K562 (cell line): ENCODE measurements around the gene DST. TPM values are rescaled to one million over a fixed set of nuclear protein-coding genes. Genes with fewer than 3 reads are reported as not detected.

Experiments
- ATAC-seq: fragments of 200-7000 bp; cut with Tn5 transposase; 3 replicates; pipeline ENCODE4 v1.9.1; 2020; ENCODE audit warnings: moderate library complexity
- BruUV-seq: library from RNA; stranded (reverse); fragments of 400-500 nt; replicated peaks from 2 replicates; lab custom pipeline; 2021; lab: Mats Ljungman, UMichigan
- CTCF ChIA-PET: fragments of 300-600 bp; formaldehyde crosslinking; extraction: SDS; loops from one replicate; lab custom pipeline; 2021; ENCODE audit warnings: low intra/inter-chr PET ratio; lab: Yijun Ruan, JAX
- POLR2A ChIA-PET: fragments of 300-600, 350-650 bp; sonication (Branson Sonifier 250); formaldehyde crosslinking; extraction: SDS; loops from one replicate; lab custom pipeline; 2021; ENCODE audit warnings: antibody characterized with exemption, inconsistent platforms; lab: Yijun Ruan, JAX
- DNase-seq, 4 experiments: peaks; one replicate each; pipeline versions ENCODE4 v3.0.0 to v3.0.0-alpha.2; 2011 to 2018; ENCODE audit warnings: low spot score in 3 of 4, mixed read lengths in 3 of 4; ENCODE audit errors: extremely low read depth in 1 of 4
- FAIRE-seq: peaks from 2 replicates; lab custom pipeline; 2011; peaks lifted over from hg19 to GRCh38; lab: Jason Lieb, UNC
- H2AFZ ChIP-seq: 2 replicates; pipeline ENCODE4 v1.6.0; 2011; ENCODE audit warnings: low read depth, low read length, control low read depth, inconsistent platforms
- H3K27ac ChIP-seq: fragments of 200-600 bp; 3 replicates; pipeline ENCODE4 v1.8.0; 2011; ENCODE audit warnings: low read depth, mild to moderate bottlenecking, control low read depth, inconsistent platforms, low read length, moderate library complexity, mixed read lengths; ENCODE audit errors: extremely low read depth
- H3K27me3 ChIP-seq, 2 experiments: fragments of 300-600 bp in 1 of 2; 2 replicates in 1 of 2; 3 replicates in 1 of 2; pipeline versions ENCODE4 v1.6.0 to v1.8.0; 2011; ENCODE audit warnings: inconsistent platforms in 2 of 2, low read length in 2 of 2, mild to moderate bottlenecking in 1 of 2, mixed read lengths in 1 of 2, moderate library complexity in 1 of 2; ENCODE audit not compliant: control insufficient read depth in 2 of 2, insufficient read depth in 2 of 2
- H3K36me3 ChIP-seq: fragments of 300-600 bp; 3 replicates; pipeline ENCODE4 v1.8.0; 2011; ENCODE audit warnings: mild to moderate bottlenecking, low read length, inconsistent platforms; ENCODE audit not compliant: control insufficient read depth, insufficient read depth
- H3K4me1 ChIP-seq, 2 experiments: fragments of 200-600 bp in 1 of 2; replicated peaks in 1 of 2; 2 replicates in 1 of 2; 3 replicates in 1 of 2; pipeline versions ENCODE4 v1.5.1 to v1.8.0; 2011; ENCODE audit warnings: inconsistent platforms in 2 of 2, low read length in 2 of 2, mild to moderate bottlenecking in 1 of 2, mixed read lengths in 1 of 2, moderate library complexity in 1 of 2; ENCODE audit not compliant: control insufficient read depth in 2 of 2, insufficient read depth in 2 of 2
- H3K4me2 ChIP-seq: 2 replicates; pipeline ENCODE4 v1.6.1; 2011; ENCODE audit warnings: low read length, control low read depth, inconsistent platforms, mixed read lengths; ENCODE audit not compliant: insufficient read depth
- H3K4me3 ChIP-seq: fragments of 200-600 bp; sonication (generic), shearing (Covaris generic); 2 replicates; pipeline ENCODE4 v1.5.1; 2016; ENCODE audit warnings: control low read depth, inconsistent platforms
- H3K79me2 ChIP-seq: fragments of 200-600 bp; 3 replicates; pipeline ENCODE4 v1.8.0; 2011; ENCODE audit warnings: low read length, inconsistent platforms; ENCODE audit not compliant: control insufficient read depth, insufficient read depth
- H3K9ac ChIP-seq, 2 experiments: 2 replicates each; pipeline versions ENCODE4 v1.6.0 to v1.6.1; 2011; ENCODE audit warnings: low read depth in 2 of 2, low read length in 2 of 2, control low read depth in 1 of 2, inconsistent platforms in 1 of 2, mild to moderate bottlenecking in 1 of 2, mixed read lengths in 1 of 2; ENCODE audit not compliant: insufficient read depth in 1 of 2
- H3K9me1 ChIP-seq: one replicate; pipeline ENCODE4 v1.6.0; 2011; ENCODE audit warnings: inconsistent platforms, mild to moderate bottlenecking, low read length, moderate library complexity; ENCODE audit not compliant: control insufficient read depth, insufficient read depth
- H3K9me3 ChIP-seq: replicated peaks from 2 replicates; pipeline ENCODE4 v1.5.1; 2011; ENCODE audit warnings: low read depth, low read length, inconsistent platforms; ENCODE audit not compliant: control insufficient read depth, insufficient read depth
- H4K20me1 ChIP-seq: replicated peaks from 2 replicates; pipeline ENCODE4 v1.6.1; 2011; ENCODE audit warnings: low read length, inconsistent platforms, mixed read lengths; ENCODE audit not compliant: control insufficient read depth, insufficient read depth
- ETS1 ChIP-seq: conservative IDR thresholded peaks from 2 replicates; pipeline ENCODE4 v1.6.1; 2011; ENCODE audit warnings: low read depth, mild to moderate bottlenecking, low read length; ENCODE audit not compliant: control insufficient read depth
- FOXK2 ChIP-seq, 2 experiments: fragments of 450-650 bp; IDR thresholded peaks in 1 of 2; conservative IDR thresholded peaks in 1 of 2; 2 replicates each; pipeline ENCODE4 v1.6.1; 2016; ENCODE audit warnings: low read depth in 2 of 2, mild to moderate bottlenecking in 1 of 2
- PTRF ChIP-seq: fragments of 450-650 bp; IDR thresholded peaks from 2 replicates; pipeline ENCODE4 v1.6.1; 2016; ENCODE audit warnings: mild to moderate bottlenecking, missing genetic modification characterization, missing compliant biosample characterization
- ZNF316 ChIP-seq: fragments of 450-650 bp; IDR thresholded peaks from 2 replicates; pipeline ENCODE4 v1.6.1; 2016
- ZNF75A ChIP-seq: fragments of 450-650 bp; formaldehyde crosslinking; IDR thresholded peaks from 2 replicates; pipeline ENCODE4 v1.4.0; 2020; ENCODE audit warnings: mild to moderate bottlenecking
- in situ Hi-C: fragments of 300-500 bp; cut with MboI; formaldehyde crosslinking; loops from 4 replicates; pipeline ENCODE4 v1.15.0; 2018; ENCODE audit warnings: inconsistent platforms, mixed read lengths
- intact Hi-C: fragments of 100-400 bp; cut with micrococcal nuclease; formaldehyde crosslinking; loops from 2 replicates; pipeline ENCODE4 v1.14.2; 2022
- polyA plus RNA-seq, 8 experiments: library from polyadenylated mRNA; depleted of rRNA in 4 of 8; stranded (reverse) in 5 of 8; unstranded in 3 of 8; fragments of >200 nt; fragmentation: Nextera tagmentation in 2 of 8; fragmentation: Illumina TruSeq in 1 of 8; extraction: Ambion mirVana in 2 of 8; extraction: Trizol in 1 of 8; gene quantifications; 2 replicates each; pipeline versions ENCODE4 v1.2.1 to v1.2.3, GENCODE V29; 2011 to 2014; ENCODE audit warnings: inconsistent platforms in 1 of 8, missing spikeins in 1 of 8
- total RNA-seq, 7 experiments: library from RNA; depleted of rRNA in 6 of 7; stranded (reverse); fragments of >200 nt in 6 of 7; fragmentation: Illumina TruSeq in 2 of 7; extraction: Trizol in 2 of 7; gene quantifications; 2 replicates each; pipeline versions ENCODE4 v1.2.1 to v1.2.3, GENCODE V29; 2011 to 2021; ENCODE audit warnings: low replicate concordance in 1 of 7

DST gene
- total and polyA plus RNA-seq, 9 of the 15 experiments (the other 6 are each of a cell fraction or from before 2014, with no cell fraction given) = 5.2 to 21.9 (median 13.3) TPM

- TF ChIP-seq FOXK2 (conservative IDR thresholded peaks at IDR 0.05 in 1 of 2, IDR thresholded peaks at IDR 0.05 in 1 of 2; ENCODE audit: low read depth in 2 of 2) = no peak
- TF ChIP-seq ETS1 = no peak
- TF ChIP-seq ZNF75A (CRISPR knock-in tag) = no peak
Observed at GRCh38 chr6:56490993-56491392, 151.7 kb downstream of the DST start (continued).

- H3K36me3 ChIP-seq = peaks cover 4% of the 10 kb centered on the region; the same call in 1 of the 3 replicates
- H3K9me3 ChIP-seq = no peaks in the 10 kb centered on the region
- H3K9me1 ChIP-seq = no peaks in the 10 kb centered on the region
- CTCF ChIA-PET = no interaction called here
- POLR2A ChIA-PET = no interaction called here
- intact Hi-C loops = no loop called here
- H3K27ac ChIP-seq = no peak overlapping the region
- no peaks in the 10 kb centered on the region for H3K27me3 ChIP-seq
- no peaks in the 10 kb centered on the region for H4K20me1 ChIP-seq
- H3K4me1 ChIP-seq = peaks cover 0 to 4% of the 10 kb centered on the region in 2 experiments; a peak in 2 of 5 replicates
- no peak overlapping the region for H3K9ac ChIP-seq
- ATAC-seq = no peak
- H3K4me3 ChIP-seq = no peak overlapping the region
- H3K4me2 ChIP-seq = no peak overlapping the region
- BruUV-seq = no TSS peak
- no peaks in the 10 kb centered on the region for H3K79me2 ChIP-seq
- no peak for DNase-seq
- H2AFZ ChIP-seq = no peak overlapping the region
- in situ Hi-C loops = no loop called here
- no peak for FAIRE-seq
- TF ChIP-seq ZNF316 = peak; percentile 36
- TF ChIP-seq PTRF = no peak
- TF ChIP-seq, all 486 proteins: peak for 1
Observed at GRCh38 chr6:56489559-56489958, 153.1 kb downstream of the DST start.
